SK-N-SH treated with all-trans-retinoic acid at 6 μM for 48 hours (cell line): ENCODE data around the gene FYN.
A peak's percentile ranks its signal among the peaks of the same experiment; 100 is the strongest.

Source experiments
- ATAC-seq: fragments of 200-7000 bp; cut with Tn5 transposase; 3 replicates; pipeline ENCODE4 v1.9.1; 2020; ENCODE audit warnings: mild to moderate bottlenecking, moderate library complexity
- BACH2 ChIP-seq: fragments of 250-450 bp; sonication (Bioruptor Pico); IDR thresholded peaks from 2 replicates; pipeline ENCODE4 v1.9.0; 2021; ENCODE audit warnings: mild to moderate bottlenecking, borderline replicate concordance
- CSDC2 ChIP-seq: fragments of 250-450 bp; sonication (Bioruptor Pico); IDR thresholded peaks from 2 replicates; pipeline ENCODE4 v1.5.0; 2020; ENCODE audit warnings: mild to moderate bottlenecking, moderate library complexity
- ESRRG ChIP-seq: fragments of 250-450 bp; sonication (Bioruptor Pico); IDR thresholded peaks from 2 replicates; pipeline ENCODE4 v1.6.1; 2021; ENCODE audit warnings: mild to moderate bottlenecking
- GLIS3 ChIP-seq: fragments of 250-450 bp; sonication (Bioruptor Pico); IDR thresholded peaks from 2 replicates; pipeline ENCODE4 v1.5.0; 2020; ENCODE audit warnings: mild to moderate bottlenecking, moderate library complexity
- OSR1 ChIP-seq: fragments of 250-450 bp; sonication (Bioruptor Pico); IDR thresholded peaks from 2 replicates; pipeline ENCODE4 v1.8.0; 2022; ENCODE audit warnings: moderate library complexity, mild to moderate bottlenecking, inconsistent platforms
- PPARA ChIP-seq: fragments of 250-450 bp; sonication (Bioruptor Pico); IDR thresholded peaks from 2 replicates; pipeline ENCODE4 v1.5.0; 2020; ENCODE audit warnings: mild to moderate bottlenecking, borderline replicate concordance
- RARB ChIP-seq: fragments of 250-450 bp; sonication (Bioruptor Pico); IDR thresholded peaks from 2 replicates; pipeline ENCODE4 v1.8.0; 2021; ENCODE audit warnings: mild to moderate bottlenecking, moderate library complexity
- SNAI2 ChIP-seq: fragments of 250-450 bp; sonication (Bioruptor Pico); IDR thresholded peaks from 2 replicates; pipeline ENCODE4 v1.5.0; 2020; ENCODE audit warnings: mild to moderate bottlenecking, moderate library complexity
- TCF4 ChIP-seq: fragments of 250-450 bp; sonication (Bioruptor Pico); IDR thresholded peaks from 2 replicates; pipeline ENCODE4 v1.8.0; 2021; ENCODE audit warnings: mild to moderate bottlenecking, moderate library complexity, borderline replicate concordance
- TOX ChIP-seq: fragments of 250-450 bp; sonication (Bioruptor Pico); IDR thresholded peaks from 2 replicates; pipeline ENCODE4 v1.8.0; 2021; ENCODE audit warnings: mild to moderate bottlenecking, moderate library complexity, borderline replicate concordance
- ZC3H10 ChIP-seq: fragments of 250-450 bp; sonication (Bioruptor Pico); IDR thresholded peaks from 2 replicates; pipeline ENCODE4 v1.5.1; 2021; ENCODE audit warnings: mild to moderate bottlenecking, moderate library complexity
- ZFP3 ChIP-seq: fragments of 250-450 bp; sonication (Bioruptor Pico); IDR thresholded peaks from 2 replicates; pipeline ENCODE4 v1.5.0; 2020; ENCODE audit warnings: mild to moderate bottlenecking, moderate library complexity
- ZFP30 ChIP-seq: fragments of 450-650 bp; formaldehyde crosslinking; IDR thresholded peaks from 2 replicates; pipeline ENCODE4 v1.5.0; 2022; ENCODE audit warnings: mild to moderate bottlenecking, moderate library complexity
- ZNF565 ChIP-seq: fragments of 450-650 bp; formaldehyde crosslinking; conservative IDR thresholded peaks from 2 replicates; pipeline ENCODE4 v1.5.0; 2020; ENCODE audit warnings: low read depth, mild to moderate bottlenecking, moderate library complexity
- ZNF70 ChIP-seq: fragments of 450-650 bp; formaldehyde crosslinking; IDR thresholded peaks from 2 replicates; pipeline ENCODE4 v1.5.0; 2020; ENCODE audit warnings: mild to moderate bottlenecking, moderate library complexity
- ZNF8 ChIP-seq: fragments of 450-650 bp; formaldehyde crosslinking; IDR thresholded peaks from 2 replicates; pipeline ENCODE4 v1.5.0; 2020; ENCODE audit warnings: mild to moderate bottlenecking, moderate library complexity
- TF ChIP-seq, protein P1 (sequence below): fragments of 250-450 bp; sonication (Bioruptor Pico); IDR thresholded peaks from 2 replicates; pipeline ENCODE4 v1.5.0; 2020; ENCODE audit warnings: mild to moderate bottlenecking, moderate library complexity
- TF ChIP-seq, protein P2 (sequence below): fragments of 250-450 bp; sonication (Bioruptor Pico); IDR thresholded peaks from 2 replicates; pipeline ENCODE4 v1.5.1; 2020; ENCODE audit warnings: low read depth, mild to moderate bottlenecking, moderate library complexity
- TF ChIP-seq, protein P3 (sequence below): fragments of 250-450 bp; sonication (Bioruptor Pico); IDR thresholded peaks from 2 replicates; pipeline ENCODE4 v1.8.0; 2021; ENCODE audit warnings: low read depth, mild to moderate bottlenecking, moderate library complexity, borderline replicate concordance
- TF ChIP-seq, protein P4 (sequence below): fragments of 250-450 bp; sonication (Bioruptor Pico); IDR thresholded peaks from 2 replicates; pipeline ENCODE4 v1.8.0; 2020; ENCODE audit warnings: mild to moderate bottlenecking, moderate library complexity, borderline replicate concordance
- TF ChIP-seq, protein P5 (sequence below): fragments of 250-450 bp; sonication (Bioruptor Pico); IDR thresholded peaks from 2 replicates; pipeline ENCODE4 v1.5.1; 2021; ENCODE audit warnings: mild to moderate bottlenecking, moderate library complexity

Gene FYN

DNA sequence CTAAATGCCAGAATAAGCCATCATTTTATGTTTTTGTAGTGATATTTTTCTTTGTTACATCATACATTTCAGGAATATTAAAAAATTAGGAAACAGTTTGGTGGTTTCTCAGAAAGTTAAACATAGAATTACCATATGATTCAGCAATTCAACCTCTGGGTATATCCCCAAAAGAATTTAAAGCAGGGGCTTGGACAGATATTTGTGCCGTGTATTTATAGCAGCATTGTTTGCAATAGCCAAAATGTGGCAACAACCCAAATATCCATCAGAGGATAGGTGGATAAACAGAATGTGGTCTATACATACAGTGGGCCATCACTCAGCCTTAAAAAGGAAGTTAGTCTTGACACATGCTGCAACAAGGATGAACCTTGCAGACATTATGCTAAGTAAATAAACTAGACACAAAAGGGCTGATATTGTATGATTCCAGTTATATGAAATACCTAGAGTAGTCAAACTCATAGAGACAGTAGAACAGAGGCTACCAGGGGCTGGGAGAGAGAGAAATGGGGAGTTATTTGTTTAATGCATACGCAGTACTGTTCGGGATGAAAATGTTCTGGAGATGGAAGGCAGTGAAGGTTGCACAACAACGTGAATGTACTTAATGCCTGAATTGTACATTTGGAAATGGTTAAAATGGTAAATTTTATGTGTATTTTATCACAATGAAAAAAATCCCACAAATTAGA is 248.7 kb downstream of the FYN start:
- no peak for ATAC-seq
- no peak for TF ChIP-seq ZNF565 (CRISPR knock-in tag)
- 0 out of 2 replicates have a peak, but pooled peaks have one; percentile 33 for TF ChIP-seq ZFP30 (CRISPR knock-in tag)

DNA sequence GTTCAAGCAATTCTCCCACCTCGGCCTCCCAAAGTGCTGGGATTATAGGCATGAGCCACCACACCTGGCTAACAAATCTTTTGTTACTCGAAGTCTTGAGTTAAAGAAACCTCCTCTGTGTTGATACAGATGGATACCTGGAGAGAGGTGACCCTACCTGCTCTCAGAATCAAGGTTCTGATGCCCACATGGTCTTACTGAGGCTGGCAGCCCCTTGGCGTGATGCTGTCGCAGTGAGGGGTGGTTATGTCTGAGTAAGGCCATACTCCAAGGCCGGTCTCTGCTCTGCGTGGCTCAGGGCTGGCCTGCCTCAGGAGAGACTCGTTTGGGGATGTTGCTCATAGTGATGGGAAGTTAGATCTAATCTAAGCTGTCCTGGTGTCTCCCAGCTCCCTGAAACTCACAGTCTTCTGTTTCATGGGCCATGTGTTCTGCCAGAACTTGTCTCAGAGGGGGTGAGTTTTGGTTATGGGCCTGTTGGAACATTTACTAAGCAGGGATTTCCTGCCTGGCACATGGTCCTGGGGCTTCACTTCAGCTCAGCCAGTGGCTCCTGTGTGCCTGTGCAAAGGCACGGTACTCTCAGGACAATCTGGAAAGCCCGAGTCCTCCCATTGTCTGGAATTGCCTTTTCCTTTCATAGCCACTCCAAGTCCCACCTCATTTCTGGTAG is 250.1 kb downstream of the FYN start:
- no peak for TF ChIP-seq TCF4 (CRISPR knock-in tag)
- no peak for TF ChIP-seq BACH2
- TF ChIP-seq, protein P1, sequence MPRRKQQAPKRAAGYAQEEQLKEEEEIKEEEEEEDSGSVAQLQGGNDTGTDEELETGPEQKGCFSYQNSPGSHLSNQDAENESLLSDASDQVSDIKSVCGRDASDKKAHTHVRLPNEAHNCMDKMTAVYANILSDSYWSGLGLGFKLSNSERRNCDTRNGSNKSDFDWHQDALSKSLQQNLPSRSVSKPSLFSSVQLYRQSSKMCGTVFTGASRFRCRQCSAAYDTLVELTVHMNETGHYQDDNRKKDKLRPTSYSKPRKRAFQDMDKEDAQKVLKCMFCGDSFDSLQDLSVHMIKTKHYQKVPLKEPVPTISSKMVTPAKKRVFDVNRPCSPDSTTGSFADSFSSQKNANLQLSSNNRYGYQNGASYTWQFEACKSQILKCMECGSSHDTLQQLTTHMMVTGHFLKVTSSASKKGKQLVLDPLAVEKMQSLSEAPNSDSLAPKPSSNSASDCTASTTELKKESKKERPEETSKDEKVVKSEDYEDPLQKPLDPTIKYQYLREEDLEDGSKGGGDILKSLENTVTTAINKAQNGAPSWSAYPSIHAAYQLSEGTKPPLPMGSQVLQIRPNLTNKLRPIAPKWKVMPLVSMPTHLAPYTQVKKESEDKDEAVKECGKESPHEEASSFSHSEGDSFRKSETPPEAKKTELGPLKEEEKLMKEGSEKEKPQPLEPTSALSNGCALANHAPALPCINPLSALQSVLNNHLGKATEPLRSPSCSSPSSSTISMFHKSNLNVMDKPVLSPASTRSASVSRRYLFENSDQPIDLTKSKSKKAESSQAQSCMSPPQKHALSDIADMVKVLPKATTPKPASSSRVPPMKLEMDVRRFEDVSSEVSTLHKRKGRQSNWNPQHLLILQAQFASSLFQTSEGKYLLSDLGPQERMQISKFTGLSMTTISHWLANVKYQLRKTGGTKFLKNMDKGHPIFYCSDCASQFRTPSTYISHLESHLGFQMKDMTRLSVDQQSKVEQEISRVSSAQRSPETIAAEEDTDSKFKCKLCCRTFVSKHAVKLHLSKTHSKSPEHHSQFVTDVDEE (CRISPR knock-in tag), result no peak
- no peak for TF ChIP-seq RARB (CRISPR knock-in tag)
- no peak for TF ChIP-seq ZNF565 (CRISPR knock-in tag)
- TF ChIP-seq, protein P2, sequence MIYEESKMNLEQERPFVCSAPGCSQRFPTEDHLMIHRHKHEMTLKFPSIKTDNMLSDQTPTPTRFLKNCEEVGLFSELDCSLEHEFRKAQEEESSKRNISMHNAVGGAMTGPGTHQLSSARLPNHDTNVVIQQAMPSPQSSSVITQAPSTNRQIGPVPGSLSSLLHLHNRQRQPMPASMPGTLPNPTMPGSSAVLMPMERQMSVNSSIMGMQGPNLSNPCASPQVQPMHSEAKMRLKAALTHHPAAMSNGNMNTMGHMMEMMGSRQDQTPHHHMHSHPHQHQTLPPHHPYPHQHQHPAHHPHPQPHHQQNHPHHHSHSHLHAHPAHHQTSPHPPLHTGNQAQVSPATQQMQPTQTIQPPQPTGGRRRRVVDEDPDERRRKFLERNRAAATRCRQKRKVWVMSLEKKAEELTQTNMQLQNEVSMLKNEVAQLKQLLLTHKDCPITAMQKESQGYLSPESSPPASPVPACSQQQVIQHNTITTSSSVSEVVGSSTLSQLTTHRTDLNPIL, result no peak
- TF ChIP-seq TOX (CRISPR knock-in tag), result no peak
- TF ChIP-seq, protein P3, sequence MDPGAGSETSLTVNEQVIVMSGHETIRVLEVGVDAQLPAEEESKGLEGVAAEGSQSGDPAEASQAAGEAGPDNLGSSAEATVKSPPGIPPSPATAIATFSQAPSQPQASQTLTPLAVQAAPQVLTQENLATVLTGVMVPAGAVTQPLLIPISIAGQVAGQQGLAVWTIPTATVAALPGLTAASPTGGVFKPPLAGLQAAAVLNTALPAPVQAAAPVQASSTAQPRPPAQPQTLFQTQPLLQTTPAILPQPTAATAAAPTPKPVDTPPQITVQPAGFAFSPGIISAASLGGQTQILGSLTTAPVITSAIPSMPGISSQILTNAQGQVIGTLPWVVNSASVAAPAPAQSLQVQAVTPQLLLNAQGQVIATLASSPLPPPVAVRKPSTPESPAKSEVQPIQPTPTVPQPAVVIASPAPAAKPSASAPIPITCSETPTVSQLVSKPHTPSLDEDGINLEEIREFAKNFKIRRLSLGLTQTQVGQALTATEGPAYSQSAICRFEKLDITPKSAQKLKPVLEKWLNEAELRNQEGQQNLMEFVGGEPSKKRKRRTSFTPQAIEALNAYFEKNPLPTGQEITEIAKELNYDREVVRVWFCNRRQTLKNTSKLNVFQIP (CRISPR knock-in tag), result no peak
- no peak for TF ChIP-seq ZNF70 (CRISPR knock-in tag)
- no peak for TF ChIP-seq GLIS3 (CRISPR knock-in tag)
- TF ChIP-seq PPARA (CRISPR knock-in tag), result no peak
- no peak for TF ChIP-seq OSR1 (CRISPR knock-in tag)
- TF ChIP-seq SNAI2 (CRISPR knock-in tag), result no peak
- no peak for TF ChIP-seq ZFP3 (CRISPR knock-in tag)
- TF ChIP-seq CSDC2 (CRISPR knock-in tag), result no peak
- no peak for TF ChIP-seq ZNF8 (CRISPR knock-in tag)
- no peak for TF ChIP-seq ZFP30 (CRISPR knock-in tag)
- no peak for ATAC-seq

DNA sequence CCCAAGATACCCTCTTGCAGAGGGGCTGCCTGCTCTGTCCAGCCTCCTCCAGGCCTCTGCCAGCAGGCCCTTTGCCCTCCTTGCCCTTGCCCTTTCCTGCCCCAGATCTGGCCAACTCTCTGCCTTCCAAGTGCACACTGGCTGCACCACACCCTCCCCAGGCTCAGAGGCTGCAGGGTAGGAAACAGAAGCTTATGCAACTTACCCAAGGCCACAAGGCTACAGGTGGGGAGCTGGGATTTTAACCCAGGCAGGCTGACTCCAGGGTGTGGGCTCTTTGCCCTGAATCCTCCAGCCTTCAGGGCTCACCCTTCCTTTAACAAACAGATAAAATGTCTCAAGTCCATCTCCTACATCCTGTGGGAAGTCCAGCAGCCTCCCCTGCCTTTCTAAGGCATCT is 253.1 kb downstream of the FYN start:
- ATAC-seq, result no peak
- TF ChIP-seq, protein P3 (CRISPR knock-in tag), result no peak
- TF ChIP-seq RARB (CRISPR knock-in tag), result no peak
- TF ChIP-seq TCF4 (CRISPR knock-in tag), result no peak
- no peak for TF ChIP-seq ESRRG (CRISPR knock-in tag)
- no peak for TF ChIP-seq TOX (CRISPR knock-in tag)
- no peak for TF ChIP-seq ZNF565 (CRISPR knock-in tag)
- TF ChIP-seq ZC3H10 (CRISPR knock-in tag), result no peak
- TF ChIP-seq ZNF8 (CRISPR knock-in tag), result no peak
- TF ChIP-seq, protein P2, result no peak
- TF ChIP-seq, protein P4, sequence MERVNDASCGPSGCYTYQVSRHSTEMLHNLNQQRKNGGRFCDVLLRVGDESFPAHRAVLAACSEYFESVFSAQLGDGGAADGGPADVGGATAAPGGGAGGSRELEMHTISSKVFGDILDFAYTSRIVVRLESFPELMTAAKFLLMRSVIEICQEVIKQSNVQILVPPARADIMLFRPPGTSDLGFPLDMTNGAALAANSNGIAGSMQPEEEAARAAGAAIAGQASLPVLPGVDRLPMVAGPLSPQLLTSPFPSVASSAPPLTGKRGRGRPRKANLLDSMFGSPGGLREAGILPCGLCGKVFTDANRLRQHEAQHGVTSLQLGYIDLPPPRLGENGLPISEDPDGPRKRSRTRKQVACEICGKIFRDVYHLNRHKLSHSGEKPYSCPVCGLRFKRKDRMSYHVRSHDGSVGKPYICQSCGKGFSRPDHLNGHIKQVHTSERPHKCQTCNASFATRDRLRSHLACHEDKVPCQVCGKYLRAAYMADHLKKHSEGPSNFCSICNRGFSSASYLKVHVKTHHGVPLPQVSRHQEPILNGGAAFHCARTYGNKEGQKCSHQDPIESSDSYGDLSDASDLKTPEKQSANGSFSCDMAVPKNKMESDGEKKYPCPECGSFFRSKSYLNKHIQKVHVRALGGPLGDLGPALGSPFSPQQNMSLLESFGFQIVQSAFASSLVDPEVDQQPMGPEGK (CRISPR knock-in tag), result no peak
- TF ChIP-seq, protein P1 (CRISPR knock-in tag), result no peak
- TF ChIP-seq, protein P5, sequence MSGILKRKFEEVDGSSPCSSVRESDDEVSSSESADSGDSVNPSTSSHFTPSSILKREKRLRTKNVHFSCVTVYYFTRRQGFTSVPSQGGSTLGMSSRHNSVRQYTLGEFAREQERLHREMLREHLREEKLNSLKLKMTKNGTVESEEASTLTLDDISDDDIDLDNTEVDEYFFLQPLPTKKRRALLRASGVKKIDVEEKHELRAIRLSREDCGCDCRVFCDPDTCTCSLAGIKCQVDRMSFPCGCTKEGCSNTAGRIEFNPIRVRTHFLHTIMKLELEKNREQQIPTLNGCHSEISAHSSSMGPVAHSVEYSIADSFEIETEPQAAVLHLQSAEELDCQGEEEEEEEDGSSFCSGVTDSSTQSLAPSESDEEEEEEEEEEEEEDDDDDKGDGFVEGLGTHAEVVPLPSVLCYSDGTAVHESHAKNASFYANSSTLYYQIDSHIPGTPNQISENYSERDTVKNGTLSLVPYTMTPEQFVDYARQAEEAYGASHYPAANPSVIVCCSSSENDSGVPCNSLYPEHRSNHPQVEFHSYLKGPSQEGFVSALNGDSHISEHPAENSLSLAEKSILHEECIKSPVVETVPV (CRISPR knock-in tag), result no peak
